Measurements from ENCODE around the gene DACH1.

GRCh38 chr13:71752775-71753513 is 114.1 kb downstream of the DACH1 start:
- TF ChIP-seq, protein P1, sequence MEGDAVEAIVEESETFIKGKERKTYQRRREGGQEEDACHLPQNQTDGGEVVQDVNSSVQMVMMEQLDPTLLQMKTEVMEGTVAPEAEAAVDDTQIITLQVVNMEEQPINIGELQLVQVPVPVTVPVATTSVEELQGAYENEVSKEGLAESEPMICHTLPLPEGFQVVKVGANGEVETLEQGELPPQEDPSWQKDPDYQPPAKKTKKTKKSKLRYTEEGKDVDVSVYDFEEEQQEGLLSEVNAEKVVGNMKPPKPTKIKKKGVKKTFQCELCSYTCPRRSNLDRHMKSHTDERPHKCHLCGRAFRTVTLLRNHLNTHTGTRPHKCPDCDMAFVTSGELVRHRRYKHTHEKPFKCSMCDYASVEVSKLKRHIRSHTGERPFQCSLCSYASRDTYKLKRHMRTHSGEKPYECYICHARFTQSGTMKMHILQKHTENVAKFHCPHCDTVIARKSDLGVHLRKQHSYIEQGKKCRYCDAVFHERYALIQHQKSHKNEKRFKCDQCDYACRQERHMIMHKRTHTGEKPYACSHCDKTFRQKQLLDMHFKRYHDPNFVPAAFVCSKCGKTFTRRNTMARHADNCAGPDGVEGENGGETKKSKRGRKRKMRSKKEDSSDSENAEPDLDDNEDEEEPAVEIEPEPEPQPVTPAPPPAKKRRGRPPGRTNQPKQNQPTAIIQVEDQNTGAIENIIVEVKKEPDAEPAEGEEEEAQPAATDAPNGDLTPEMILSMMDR (IDR thresholded peaks at IDR 0.05) = no peak
- TF ChIP-seq POLR2A (IDR thresholded peaks at IDR 0.05) = no peak

Measured in uterus (tissue), 2 donors.